Measurements from ENCODE around the gene SND1. TPM values are rescaled to one million over a fixed set of nuclear protein-coding genes. Genes with fewer than 3 reads are reported as not detected.

SND1 gene
- total and polyA plus RNA-seq, 2 donors = 55.1 to 104 TPM

DNA sequence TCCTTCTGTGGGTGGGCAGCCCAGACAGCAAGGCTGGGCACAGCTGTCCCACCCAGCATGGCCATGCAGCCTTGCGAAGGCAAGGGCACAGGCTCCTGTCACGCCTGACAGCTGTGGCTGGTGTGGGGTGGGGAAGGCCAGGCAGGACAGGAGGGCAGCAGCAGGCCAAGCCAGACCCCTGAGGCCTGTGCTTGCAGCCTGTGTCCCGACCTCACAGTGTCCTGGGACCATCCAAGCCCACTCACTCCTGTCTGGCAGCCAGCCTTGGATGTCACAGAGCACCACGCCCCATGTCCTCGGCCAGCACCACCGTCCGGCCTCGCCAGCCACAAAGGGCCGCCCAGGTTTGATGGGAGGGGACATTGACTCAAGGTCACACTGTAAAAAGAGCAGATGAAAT, 464.7 kb downstream of the SND1 start:
- peaks cover 0 to 3% of the 10 kb centered on the region in 2 donors for H3K27me3 ChIP-seq (ENCODE audit: control insufficient read depth in 2 of 2, insufficient read depth in 1 of 2, low read length in 1 of 2)
- H3K4me3 ChIP-seq (ENCODE audit: low read length in 2 of 2) = no peak overlapping the region
- WGBS = 96% methylated on average over 9 of the region's 9 CpGs
- no peak for DNase-seq (ENCODE audit: low read depth in 6 of 9, low spot score in 9 of 9)
- no peak overlapping the region for H3K27ac ChIP-seq (ENCODE audit: low read depth in 1 of 2, low read length in 1 of 2)
- H3K4me1 ChIP-seq (ENCODE audit: control insufficient read depth in 2 of 2, insufficient read depth in 2 of 2, low read length in 2 of 2) = peaks cover 13 to 33% of the 10 kb centered on the region in 2 donors
- peaks cover 0 to 9% of the 10 kb centered on the region in 2 donors for H3K9me3 ChIP-seq (ENCODE audit: control insufficient read depth in 2 of 2, insufficient read depth in 1 of 2, low read length in 1 of 2)
- H3K36me3 ChIP-seq (ENCODE audit: control insufficient read depth in 2 of 2, insufficient read depth in 2 of 2, low read length in 1 of 2) = no peaks in the 10 kb centered on the region

DNA sequence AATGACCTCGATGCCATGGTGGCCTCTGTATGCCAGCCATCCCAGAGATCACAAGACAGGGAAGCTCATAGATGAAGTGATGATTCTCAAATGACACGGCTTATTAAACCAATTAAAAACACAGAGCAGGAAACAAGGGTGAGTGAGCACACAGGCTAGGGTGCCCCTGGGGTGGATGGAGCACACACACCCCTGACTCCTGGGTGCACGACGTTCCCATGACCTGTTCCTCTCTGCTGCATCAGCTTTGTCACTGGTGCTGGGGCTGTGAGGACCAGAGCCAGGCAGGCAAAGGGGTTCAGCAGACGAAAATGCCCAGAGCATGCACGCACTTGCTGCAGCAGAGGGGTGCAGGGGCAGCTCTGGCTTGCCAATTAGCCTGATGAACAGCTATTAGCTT, 465.7 kb downstream of the SND1 start:
- 96% methylated on average over 6 of the region's 6 CpGs for WGBS
- H3K27ac ChIP-seq (ENCODE audit: low read depth in 1 of 2, low read length in 1 of 2) = no peak overlapping the region
- H3K9me3 ChIP-seq (ENCODE audit: control insufficient read depth in 2 of 2, insufficient read depth in 1 of 2, low read length in 1 of 2) = peaks cover 0 to 4% of the 10 kb centered on the region in 2 donors
- H3K4me3 ChIP-seq (ENCODE audit: low read length in 2 of 2) = no peak overlapping the region
- no peaks in the 10 kb centered on the region for H3K36me3 ChIP-seq (ENCODE audit: control insufficient read depth in 2 of 2, insufficient read depth in 2 of 2, low read length in 1 of 2)
- H3K27me3 ChIP-seq (ENCODE audit: control insufficient read depth in 2 of 2, insufficient read depth in 1 of 2, low read length in 1 of 2) = peaks cover 0 to 3% of the 10 kb centered on the region in 2 donors
- DNase-seq (ENCODE audit: low read depth in 6 of 9, low spot score in 9 of 9) = no peak
- peaks cover 5 to 31% of the 10 kb centered on the region in 2 donors for H3K4me1 ChIP-seq (ENCODE audit: control insufficient read depth in 2 of 2, insufficient read depth in 2 of 2, low read length in 2 of 2)

DNA sequence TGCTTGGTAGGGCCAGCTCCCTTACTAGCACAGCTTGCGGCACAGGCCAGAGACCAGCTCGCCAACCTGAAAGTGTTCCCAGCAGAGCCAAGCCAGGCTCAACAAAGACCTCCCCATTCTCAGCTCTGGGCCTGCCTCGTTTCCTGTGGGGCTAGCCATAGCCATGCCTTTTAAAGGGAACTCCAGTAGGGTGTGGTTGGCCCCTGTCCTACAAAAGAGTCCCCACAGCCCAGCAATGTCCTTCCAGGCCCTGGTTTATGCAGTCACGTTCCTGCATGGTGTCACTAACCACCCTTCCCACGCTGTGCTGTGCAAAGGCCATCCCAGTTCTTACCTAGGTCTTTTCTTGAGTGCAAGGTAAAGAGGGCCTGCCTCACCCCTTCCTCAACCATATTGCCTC, 467.0 kb downstream of the SND1 start:
- H3K27ac ChIP-seq (ENCODE audit: low read depth in 1 of 2, low read length in 1 of 2) = no peak overlapping the region
- DNase-seq (ENCODE audit: low read depth in 6 of 9, low spot score in 9 of 9) = no peak
- no peak overlapping the region for H3K4me3 ChIP-seq (ENCODE audit: low read length in 2 of 2)
- WGBS = 90% methylated on average over 5 of the region's 5 CpGs
- H3K27me3 ChIP-seq (ENCODE audit: control insufficient read depth in 2 of 2, insufficient read depth in 1 of 2, low read length in 1 of 2) = peaks cover 0 to 6% of the 10 kb centered on the region in 2 donors
- H3K36me3 ChIP-seq (ENCODE audit: control insufficient read depth in 2 of 2, insufficient read depth in 2 of 2, low read length in 1 of 2) = no peaks in the 10 kb centered on the region
- H3K9me3 ChIP-seq (ENCODE audit: control insufficient read depth in 2 of 2, insufficient read depth in 1 of 2, low read length in 1 of 2) = peaks cover 0 to 3% of the 10 kb centered on the region in 2 donors
- peaks cover 0 to 26% of the 10 kb centered on the region in 2 donors for H3K4me1 ChIP-seq (ENCODE audit: control insufficient read depth in 2 of 2, insufficient read depth in 2 of 2, low read length in 2 of 2)

- no peak overlapping the region for H3K27ac ChIP-seq (ENCODE audit: low read depth in 1 of 2, low read length in 1 of 2)
- no peak for DNase-seq (ENCODE audit: low read depth in 6 of 9, low spot score in 9 of 9)
- WGBS = over 99% methylated on average over 7 of the region's 7 CpGs
- H3K27me3 ChIP-seq (ENCODE audit: control insufficient read depth in 2 of 2, insufficient read depth in 1 of 2, low read length in 1 of 2) = peaks cover 0 to 6% of the 10 kb centered on the region in 2 donors
- H3K9me3 ChIP-seq (ENCODE audit: control insufficient read depth in 2 of 2, insufficient read depth in 1 of 2, low read length in 1 of 2) = peaks cover 0 to 3% of the 10 kb centered on the region in 2 donors
- H3K4me1 ChIP-seq (ENCODE audit: control insufficient read depth in 2 of 2, insufficient read depth in 2 of 2, low read length in 2 of 2) = peaks cover 0 to 26% of the 10 kb centered on the region in 2 donors
- H3K36me3 ChIP-seq (ENCODE audit: control insufficient read depth in 2 of 2, insufficient read depth in 2 of 2, low read length in 1 of 2) = no peaks in the 10 kb centered on the region
- no peak overlapping the region for H3K4me3 ChIP-seq (ENCODE audit: low read length in 2 of 2)
Observed at GRCh38 chr7:128120116-128120515, 468.1 kb downstream of the SND1 start.

DNA sequence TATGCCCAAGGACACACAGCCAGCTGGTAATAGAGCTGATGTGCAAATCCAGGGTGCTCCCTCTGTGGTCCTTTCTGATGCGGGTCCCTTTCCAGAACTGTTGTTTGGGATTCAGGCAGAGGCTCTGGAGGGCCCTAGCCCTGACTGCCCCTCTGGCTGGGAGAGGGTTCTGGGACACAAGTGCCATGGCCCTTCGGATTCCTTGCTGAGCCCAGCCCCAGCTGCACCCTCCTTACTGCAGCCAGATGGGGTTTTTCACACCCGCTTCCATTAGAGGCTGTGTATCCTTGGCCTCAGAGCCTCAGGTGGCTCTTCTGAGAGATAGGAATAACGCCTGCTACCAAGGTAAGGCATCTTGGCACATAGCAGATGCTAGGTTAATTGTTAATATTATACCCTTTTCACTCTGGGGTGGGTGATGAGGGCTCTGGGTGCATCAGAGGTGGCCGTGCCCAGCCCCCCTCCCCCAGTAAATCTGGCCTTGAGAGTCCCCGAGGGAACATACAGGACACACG, 469.0 kb downstream of the SND1 start:
- Histone ChIP-seq H3K36me3 (ENCODE audit: control insufficient read depth in 2 of 2, insufficient read depth in 2 of 2, low read length in 1 of 2) (no peaks in the 10 kb centered on the region), H3K4me3 (ENCODE audit: low read length in 2 of 2) (no peak overlapping the region), H3K4me1 (ENCODE audit: control insufficient read depth in 2 of 2, insufficient read depth in 2 of 2, low read length in 2 of 2) (peaks cover 0 to 26% of the 10 kb centered on the region in 2 donors), H3K9me3 (ENCODE audit: control insufficient read depth in 2 of 2, insufficient read depth in 1 of 2, low read length in 1 of 2) (peaks cover 0 to 3% of the 10 kb centered on the region in 2 donors), H3K27ac (ENCODE audit: low read depth in 1 of 2, low read length in 1 of 2) (no peak overlapping the region), H3K27me3 (ENCODE audit: control insufficient read depth in 2 of 2, insufficient read depth in 1 of 2, low read length in 1 of 2) (peaks cover 0 to 4% of the 10 kb centered on the region in 2 donors)
- DNase-seq (ENCODE audit: low read depth in 6 of 9, low spot score in 9 of 9) = no peak
- WGBS = 93% methylated on average over 7 of the region's 7 CpGs

GRCh38 chr7:128121711-128122530, 469.9 kb downstream of the SND1 start:
- H3K27ac ChIP-seq (ENCODE audit: low read depth in 1 of 2, low read length in 1 of 2) = no peak overlapping the region
- H3K36me3 ChIP-seq (ENCODE audit: control insufficient read depth in 2 of 2, insufficient read depth in 2 of 2, low read length in 1 of 2) = no peaks in the 10 kb centered on the region
- no peak overlapping the region for H3K4me3 ChIP-seq (ENCODE audit: low read length in 2 of 2)
- 80% methylated on average over 21 of the region's 21 CpGs for WGBS
- peaks cover 0 to 3% of the 10 kb centered on the region in 2 donors for H3K9me3 ChIP-seq (ENCODE audit: control insufficient read depth in 2 of 2, insufficient read depth in 1 of 2, low read length in 1 of 2)
- peaks cover 0 to 26% of the 10 kb centered on the region in 2 donors for H3K4me1 ChIP-seq (ENCODE audit: control insufficient read depth in 2 of 2, insufficient read depth in 2 of 2, low read length in 2 of 2)
- DNase-seq (ENCODE audit: low read depth in 6 of 9, low spot score in 9 of 9) = peak in 1 of 9 donors; percentile 34
- H3K27me3 ChIP-seq (ENCODE audit: control insufficient read depth in 2 of 2, insufficient read depth in 1 of 2, low read length in 1 of 2) = peaks cover 0 to 7% of the 10 kb centered on the region in 2 donors

- H3K4me3 ChIP-seq (ENCODE audit: low read length in 2 of 2) = no peak overlapping the region
Observed at GRCh38 chr7:128122576-128123290, 470.7 kb downstream of the SND1 start.

DNA sequence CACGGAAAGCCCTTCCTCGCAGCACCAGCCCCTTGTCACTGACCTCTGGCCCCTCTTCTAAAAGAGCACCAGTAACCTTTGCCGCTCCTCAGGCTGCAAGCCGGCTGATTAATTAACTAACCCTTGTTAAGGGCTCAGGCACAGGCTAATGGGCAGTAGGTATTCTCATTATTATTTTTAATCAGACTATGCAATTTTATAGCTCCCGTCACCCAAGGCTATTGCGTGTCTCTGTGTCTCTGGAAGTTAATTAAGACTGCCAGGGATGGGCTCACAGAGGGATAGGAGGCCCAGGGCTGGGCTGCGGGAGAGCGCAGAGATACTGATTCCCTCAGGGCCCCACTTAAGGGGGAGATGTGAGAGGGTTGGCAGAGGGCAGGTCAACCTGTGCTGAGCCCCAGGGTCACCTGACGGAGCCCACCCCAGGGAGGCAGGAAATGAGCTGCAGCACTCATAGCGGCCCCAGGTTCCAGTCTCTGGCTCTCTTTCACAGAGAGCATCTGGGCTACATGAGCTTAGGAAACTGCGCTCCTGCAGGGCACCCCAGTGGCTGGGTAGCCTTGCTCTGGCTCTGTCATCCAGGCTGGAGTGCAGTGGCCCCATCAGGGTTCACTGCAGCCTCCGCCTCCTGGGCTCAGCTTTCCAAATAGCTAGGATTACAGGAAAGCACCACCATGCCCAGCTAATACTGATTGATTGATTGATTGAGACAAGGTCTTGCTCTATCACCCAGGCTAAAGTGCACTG, 471.5 kb downstream of the SND1 start:
- no peak overlapping the region for H3K27ac ChIP-seq (ENCODE audit: low read depth in 1 of 2, low read length in 1 of 2)
- WGBS = 92% methylated on average over 12 of the region's 12 CpGs
- H3K4me3 ChIP-seq (ENCODE audit: low read length in 2 of 2) = no peak overlapping the region
- no peaks in the 10 kb centered on the region for H3K36me3 ChIP-seq (ENCODE audit: control insufficient read depth in 2 of 2, insufficient read depth in 2 of 2, low read length in 1 of 2)
- H3K27me3 ChIP-seq (ENCODE audit: control insufficient read depth in 2 of 2, insufficient read depth in 1 of 2, low read length in 1 of 2) = peaks cover 0 to 8% of the 10 kb centered on the region in 2 donors
- H3K4me1 ChIP-seq (ENCODE audit: control insufficient read depth in 2 of 2, insufficient read depth in 2 of 2, low read length in 2 of 2) = peaks cover 0 to 24% of the 10 kb centered on the region in 2 donors
- H3K9me3 ChIP-seq (ENCODE audit: control insufficient read depth in 2 of 2, insufficient read depth in 1 of 2, low read length in 1 of 2) = peaks cover 0 to 3% of the 10 kb centered on the region in 2 donors
- no peak for DNase-seq (ENCODE audit: low read depth in 6 of 9, low spot score in 9 of 9)

More at GRCh38 chr7:128122576-128123290, 470.7 kb downstream of the SND1 start:
- DNase-seq (ENCODE audit: low read depth in 6 of 9, low spot score in 9 of 9) = no peak
- H3K36me3 ChIP-seq (ENCODE audit: control insufficient read depth in 2 of 2, insufficient read depth in 2 of 2, low read length in 1 of 2) = no peaks in the 10 kb centered on the region
- WGBS = 87% methylated on average over 12 of the region's 12 CpGs
- no peak overlapping the region for H3K27ac ChIP-seq (ENCODE audit: low read depth in 1 of 2, low read length in 1 of 2)
- H3K27me3 ChIP-seq (ENCODE audit: control insufficient read depth in 2 of 2, insufficient read depth in 1 of 2, low read length in 1 of 2) = peaks cover 0 to 8% of the 10 kb centered on the region in 2 donors
- peaks cover 0 to 3% of the 10 kb centered on the region in 2 donors for H3K9me3 ChIP-seq (ENCODE audit: control insufficient read depth in 2 of 2, insufficient read depth in 1 of 2, low read length in 1 of 2)
- H3K4me1 ChIP-seq (ENCODE audit: control insufficient read depth in 2 of 2, insufficient read depth in 2 of 2, low read length in 2 of 2) = peaks cover 0 to 26% of the 10 kb centered on the region in 2 donors

Measured in thymus (tissue), 11 donors.